Tibial artery (tissue), 4 donors: ENCODE results near the gene MATR3.

Experiments used
- DNase-seq, 2 donors: peaks; one replicate each; pipeline ENCODE4 v3.0.0-alpha.2; 2019
- H3K27ac ChIP-seq, 2 donors: fragments of 200-600 bp; sonication (generic) in 1 of 2; 1 replicate in 1 of 2; 2 replicates in 1 of 2; pipeline ENCODE4 v1.5.1; 2018 to 2019; ENCODE audit warnings: mild to moderate bottlenecking in 1 of 2
- H3K27me3 ChIP-seq, 2 donors: fragments of 200-600 bp; sonication (generic) in 1 of 2; one replicate each; pipeline versions ENCODE4 v1.5.1 to v1.6.0; 2016 to 2019
- H3K36me3 ChIP-seq, 3 donors: fragments of 200-600 bp; sonication (generic) in 2 of 3; one replicate each; pipeline ENCODE4 v1.5.1; 2016 to 2019; ENCODE audit warnings: mild to moderate bottlenecking in 2 of 3
- H3K4me1 ChIP-seq, 4 donors: fragments of 200-600 bp; sonication (generic) in 2 of 4; 1 replicate in 3 of 4; 2 replicates in 1 of 4; pipeline ENCODE4 v1.5.1; 2016 to 2019
- H3K4me3 ChIP-seq, 2 donors: fragments of 200-600 bp; sonication (generic) in 1 of 2; 1 replicate in 1 of 2; 2 replicates in 1 of 2; pipeline ENCODE4 v1.5.1; 2018 to 2019; ENCODE audit warnings: mild to moderate bottlenecking in 2 of 2
- H3K9me3 ChIP-seq, 3 donors: fragments of 200-600 bp; sonication (generic) in 1 of 3; one replicate each; pipeline ENCODE4 v1.5.1; 2016 to 2019
- intact Hi-C: fragments of 100-400 bp; cut with DNase I; formaldehyde crosslinking; loops from one replicate; pipeline ENCODE4 v1.15.0; 2023; ENCODE audit warnings: low total_unique reads
- TF ChIP-seq, protein P1 (sequence below), 2 experiments: fragments of 200-600 bp in 1 of 2; fragments of 450-650 bp in 1 of 2; IDR thresholded peaks; one replicate each; pipeline ENCODE4 v1.5.1; 2017 to 2019; ENCODE audit warnings: antibody characterized with exemption in 2 of 2, mild to moderate bottlenecking in 1 of 2, moderate library complexity in 1 of 2

The MATR3 gene

DNA sequence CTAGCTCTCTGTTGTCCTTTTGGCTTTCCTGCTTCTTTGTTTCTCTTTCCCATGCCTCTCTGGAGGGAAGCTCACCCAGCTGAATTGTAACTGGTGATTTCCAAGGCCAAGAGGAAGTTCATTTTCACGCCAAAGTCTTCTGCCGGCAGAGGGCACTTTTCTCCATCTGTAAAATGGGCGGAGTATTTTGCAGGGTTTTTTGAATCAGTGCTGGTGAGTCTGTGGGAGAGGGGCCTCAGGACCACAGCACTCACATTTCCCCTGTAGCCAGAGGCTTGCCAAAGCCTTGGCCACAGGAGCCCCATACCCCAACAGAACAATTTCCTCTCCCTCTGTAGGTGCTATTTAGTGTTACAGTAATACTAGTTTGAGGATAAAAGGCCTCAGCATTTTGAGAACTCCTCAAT, 42.3 kb upstream of the MATR3 start:
- intact Hi-C loops: no loop called here
- DNase-seq: no peak

DNA sequence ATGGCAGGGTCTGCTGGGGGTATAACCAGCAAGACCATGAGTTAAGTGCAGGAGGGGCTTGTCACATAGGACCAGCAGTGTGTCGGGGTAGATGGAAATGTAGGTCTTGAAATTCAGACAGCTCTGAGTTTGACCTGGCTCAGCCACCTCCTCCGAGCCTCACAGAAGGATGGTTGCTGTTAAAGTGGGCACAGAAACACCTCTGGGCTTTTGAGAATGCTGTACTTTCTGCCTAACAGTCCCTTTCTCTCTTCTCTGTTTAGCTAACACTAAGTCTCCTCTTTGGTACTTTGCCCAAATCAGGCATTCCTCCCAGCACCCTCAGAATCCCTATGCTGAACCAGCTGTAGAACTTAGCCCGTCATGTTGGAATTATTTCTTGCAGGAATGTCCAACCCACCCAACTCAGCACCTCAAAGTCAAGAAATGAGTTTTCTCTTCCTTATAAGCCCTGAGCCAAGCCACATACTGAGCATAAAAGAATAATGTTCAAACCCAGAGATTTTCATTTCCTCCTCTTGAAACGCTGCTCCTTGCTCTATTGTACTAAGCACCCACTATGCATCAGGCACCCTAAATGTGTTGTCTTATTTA, 41.7 kb upstream of the MATR3 start:
- H3K4me3 ChIP-seq: no peak overlapping the region
- H3K4me1 ChIP-seq: no peaks in the 10 kb centered on the region
- TF ChIP-seq, protein P1, sequence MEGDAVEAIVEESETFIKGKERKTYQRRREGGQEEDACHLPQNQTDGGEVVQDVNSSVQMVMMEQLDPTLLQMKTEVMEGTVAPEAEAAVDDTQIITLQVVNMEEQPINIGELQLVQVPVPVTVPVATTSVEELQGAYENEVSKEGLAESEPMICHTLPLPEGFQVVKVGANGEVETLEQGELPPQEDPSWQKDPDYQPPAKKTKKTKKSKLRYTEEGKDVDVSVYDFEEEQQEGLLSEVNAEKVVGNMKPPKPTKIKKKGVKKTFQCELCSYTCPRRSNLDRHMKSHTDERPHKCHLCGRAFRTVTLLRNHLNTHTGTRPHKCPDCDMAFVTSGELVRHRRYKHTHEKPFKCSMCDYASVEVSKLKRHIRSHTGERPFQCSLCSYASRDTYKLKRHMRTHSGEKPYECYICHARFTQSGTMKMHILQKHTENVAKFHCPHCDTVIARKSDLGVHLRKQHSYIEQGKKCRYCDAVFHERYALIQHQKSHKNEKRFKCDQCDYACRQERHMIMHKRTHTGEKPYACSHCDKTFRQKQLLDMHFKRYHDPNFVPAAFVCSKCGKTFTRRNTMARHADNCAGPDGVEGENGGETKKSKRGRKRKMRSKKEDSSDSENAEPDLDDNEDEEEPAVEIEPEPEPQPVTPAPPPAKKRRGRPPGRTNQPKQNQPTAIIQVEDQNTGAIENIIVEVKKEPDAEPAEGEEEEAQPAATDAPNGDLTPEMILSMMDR (IDR thresholded peaks at IDR 0.05): no peak
- no peak overlapping the region for H3K27ac ChIP-seq
- H3K36me3 ChIP-seq: no peaks in the 10 kb centered on the region
- DNase-seq: no peak
- no peaks in the 10 kb centered on the region for H3K27me3 ChIP-seq
- intact Hi-C loops: no loop called here
- H3K9me3 ChIP-seq: no peaks in the 10 kb centered on the region

More for the DNA sequence above, 42.3 kb upstream of the MATR3 start:
- Histone ChIP-seq H3K4me3 (no peak overlapping the region), H3K9me3 (no peaks in the 10 kb centered on the region), H3K27ac (no peak overlapping the region), H3K4me1 (no peaks in the 10 kb centered on the region), H3K27me3 (no peaks in the 10 kb centered on the region), H3K36me3 (no peaks in the 10 kb centered on the region)
- TF ChIP-seq, protein P1 (IDR thresholded peaks at IDR 0.05): no peak

DNA sequence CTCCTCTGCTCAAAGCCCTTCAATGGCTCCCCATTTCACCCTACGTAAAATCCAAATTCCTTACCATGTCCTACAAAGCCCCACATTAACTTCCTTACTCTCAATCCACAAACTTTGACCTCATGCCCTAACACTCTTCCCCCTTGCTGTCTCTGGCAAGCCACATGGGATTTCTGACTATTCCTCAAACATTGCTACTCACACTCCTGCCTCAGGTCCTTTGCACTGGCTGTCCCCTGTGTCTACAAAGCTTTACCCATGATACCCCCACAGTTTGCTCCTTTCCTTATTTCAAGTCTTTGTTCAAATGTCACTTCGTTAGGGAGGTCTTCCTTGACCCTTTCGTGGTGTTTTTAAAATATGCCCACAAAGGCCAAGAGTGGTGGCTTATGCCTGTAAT, 40.4 kb upstream of the MATR3 start:
- Histone ChIP-seq H3K9me3 (no peaks in the 10 kb centered on the region), H3K36me3 (no peaks in the 10 kb centered on the region), H3K27ac (no peak overlapping the region), H3K4me3 (no peak overlapping the region), H3K27me3 (no peaks in the 10 kb centered on the region), H3K4me1 (no peaks in the 10 kb centered on the region)
- TF ChIP-seq, protein P1 (IDR thresholded peaks at IDR 0.05): no peak
- intact Hi-C loops: no loop called here
- DNase-seq: no peak

DNA sequence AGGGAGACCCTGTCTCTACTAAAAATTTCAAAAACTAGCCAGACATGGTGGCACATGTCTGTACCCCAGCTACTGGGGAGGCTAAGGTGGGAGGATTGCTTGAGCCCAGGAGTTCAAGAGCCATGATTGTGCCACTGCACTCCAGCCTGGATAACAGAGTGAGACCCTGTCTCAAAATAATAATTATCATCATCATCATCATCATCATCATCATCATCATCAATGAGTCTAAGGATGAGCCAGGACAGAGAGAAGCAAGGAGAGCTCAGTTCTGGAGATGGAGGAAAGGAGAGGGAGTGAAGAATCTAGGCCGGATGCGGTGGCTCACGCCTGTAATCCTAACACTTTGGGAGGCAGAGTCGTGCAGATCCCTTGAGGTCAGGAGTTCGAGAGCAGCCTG, 36.7 kb upstream of the MATR3 start:
- no peaks in the 10 kb centered on the region for H3K9me3 ChIP-seq
- DNase-seq: no peak
- no peak overlapping the region for H3K27ac ChIP-seq
- TF ChIP-seq, protein P1 (IDR thresholded peaks at IDR 0.05): no peak
- H3K36me3 ChIP-seq: no peaks in the 10 kb centered on the region
- intact Hi-C loops: no loop called here
- H3K4me1 ChIP-seq: peaks cover 0 to 2% (median 0%) of the 10 kb centered on the region in 4 donors
- H3K27me3 ChIP-seq: no peaks in the 10 kb centered on the region
- H3K4me3 ChIP-seq: no peak overlapping the region

DNA sequence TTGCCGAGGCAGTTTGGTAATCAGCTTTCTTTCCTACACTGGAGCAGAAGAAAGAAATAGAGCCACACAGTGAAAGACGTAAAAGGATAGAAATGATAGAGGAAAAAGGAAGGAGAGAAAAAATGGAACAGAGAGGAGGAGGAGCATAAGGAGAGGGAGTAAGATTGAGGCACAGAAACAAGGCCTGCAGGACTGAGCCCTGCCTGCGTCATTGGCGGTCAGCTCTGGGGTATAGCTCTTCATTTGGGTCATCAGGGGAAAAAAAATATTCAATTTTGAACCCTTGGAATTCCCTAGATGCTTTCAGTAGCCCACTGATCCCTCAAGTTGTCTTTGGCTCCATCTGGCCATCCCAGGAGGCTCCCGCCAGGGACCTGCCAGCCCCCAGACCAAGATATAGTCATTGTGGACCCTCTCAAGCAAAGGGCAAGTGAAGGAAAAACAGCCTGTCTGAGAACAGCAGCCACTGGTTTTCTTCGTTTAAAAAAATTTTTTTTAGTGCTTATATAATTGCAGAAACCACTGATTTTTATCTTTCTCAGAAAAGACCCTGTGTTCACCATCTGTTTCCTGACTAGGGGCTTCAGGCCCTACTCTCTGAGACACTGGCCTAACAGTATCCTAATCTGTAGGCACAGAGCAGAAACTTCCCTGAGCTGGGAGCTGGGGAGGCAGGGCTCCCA, 31.3 kb upstream of the MATR3 start:
- H3K4me3 ChIP-seq: no peak overlapping the region
- intact Hi-C loops: loop anchor here (5.0 kb wide), 2 partner anchors 620 to 680 kb away; no protein-coding TSS in a partner anchor
- H3K36me3 ChIP-seq: no peaks in the 10 kb centered on the region
- no peaks in the 10 kb centered on the region for H3K9me3 ChIP-seq
- H3K27ac ChIP-seq: peak overlapping the region; percentile 34 to 50
- no peak for DNase-seq
- TF ChIP-seq, protein P1 (IDR thresholded peaks at IDR 0.05): no peak
- H3K27me3 ChIP-seq: no peaks in the 10 kb centered on the region
- peaks cover 0 to 11% (median 9%) of the 10 kb centered on the region in 4 donors for H3K4me1 ChIP-seq
